Activated naive CD4-positive, alpha-beta T cell treated with anti-CD3 and anti-CD28 coated beads for 36 hours (primary cell): ENCODE measurements around the gene CLDN15. TPM values are rescaled to one million over a fixed set of nuclear protein-coding genes. Genes with fewer than 3 reads are reported as not detected.
"Not testable (repeated sequence)": the region's sequence is repeated elsewhere in the genome, so short reads cannot be mapped to it uniquely, and the experiment has no call there.

ENCODE experiments used
- CTCF ChIA-PET: fragments of 350-600 bp; sonication (Branson Sonifier 250); formaldehyde crosslinking; loops from one replicate; lab custom pipeline; 2021; ENCODE audit warnings: antibody characterized with exemption; lab: Charles Lee
- DNase-seq: peaks from one replicate; pipeline ENCODE4 v3.0.0-alpha.2; 2020
- H3K27ac Mint-ChIP-seq: one replicate; pipeline ENCODE4 v1.8.0; 2021; ENCODE audit warnings: mild to moderate bottlenecking, mixed read lengths
- H3K27me3 Mint-ChIP-seq: one replicate; pipeline ENCODE4 v1.8.0; 2021; ENCODE audit warnings: low read depth, mixed read lengths
- H3K36me3 Mint-ChIP-seq: one replicate; pipeline ENCODE4 v1.8.0; 2021; ENCODE audit warnings: low read depth, mixed read lengths
- H3K4me1 Mint-ChIP-seq: one replicate; pipeline ENCODE4 v1.8.0; 2021; ENCODE audit warnings: low read depth, mixed read lengths
- H3K4me3 Mint-ChIP-seq: one replicate; pipeline ENCODE4 v1.8.0; 2021; ENCODE audit warnings: mild to moderate bottlenecking, moderate library complexity, mixed read lengths
- H3K9me3 Mint-ChIP-seq: one replicate; pipeline ENCODE4 v1.8.0; 2021; ENCODE audit warnings: mixed read lengths
- intact Hi-C: fragments of 100-400 bp; cut with micrococcal nuclease; formaldehyde crosslinking; loops from one replicate; pipeline ENCODE4 v1.15.1; 2023
- total RNA-seq, 2 experiments: library from RNA; stranded (reverse); gene quantifications; one replicate each; pipeline ENCODE4 v1.2.3, GENCODE V29; 2021

CLDN15 gene
- total RNA-seq, 2 experiments from 2014 or later: 9.8 to 11.1 TPM

- Mint-ChIP-seq H3K4me3 (no peak overlapping the region), H3K27ac (no peak overlapping the region), H3K9me3 (no peaks in the 10 kb centered on the region), H3K27me3 (peaks cover 21% of the 10 kb centered on the region), H3K36me3 (peaks cover 5% of the 10 kb centered on the region), H3K4me1 (peaks cover 14% of the 10 kb centered on the region)
- no peak for DNase-seq
- intact Hi-C loops: loop anchor here (5.0 kb wide), 2 partner anchors 40 to 80 kb away; no protein-coding TSS in a partner anchor
- CTCF ChIA-PET: interaction anchor here (0.9 to 1.0 kb wide), 3 partner anchors 8 to 58 kb away, joined by 3 to 9 read pairs (median 5); no protein-coding TSS in a partner anchor
Measured at GRCh38 chr7:101201695-101202602, 35.7 kb downstream of the CLDN15 start.

GRCh38 chr7:101200862-101201599, 36.6 kb downstream of the CLDN15 start, which contains the start of gene MOGAT3:
Gene MOGAT3 (minus strand): TSS chr7:101201036. CDS start chr7:101200854, 182 bp downstream.
- CTCF ChIA-PET: interaction anchor here (1.4 kb wide), 1 partner anchor 17 kb away, joined by 3 read pairs; the partner anchor contains the start of gene ZNHIT1
- no peak within 1 kb of the TSS for H3K4me3 Mint-ChIP-seq
- intact Hi-C loops: loop anchor here (5.0 kb wide), 2 partner anchors 41 to 81 kb away; no protein-coding TSS in a partner anchor
- no peak within 1 kb of the TSS for H3K27ac Mint-ChIP-seq
- no peaks in the 10 kb centered on the region for H3K36me3 Mint-ChIP-seq
- H3K27me3 Mint-ChIP-seq: peaks cover 21% of the 10 kb centered on the region
- DNase-seq: no peak
- no peaks in the 10 kb centered on the region for H3K9me3 Mint-ChIP-seq
- H3K4me1 Mint-ChIP-seq: peaks cover 14% of the 10 kb centered on the region

GRCh38 chr7:101200504-101200861, 37.1 kb downstream of the CLDN15 start:
- Mint-ChIP-seq H3K36me3 (no peaks in the 10 kb centered on the region), H3K4me3 (no peak overlapping the region), H3K4me1 (peaks cover 14% of the 10 kb centered on the region), H3K27me3 (peaks cover 21% of the 10 kb centered on the region), H3K9me3 (no peaks in the 10 kb centered on the region), H3K27ac (no peak overlapping the region)
- CTCF ChIA-PET: interaction anchor here (1.4 kb wide), 2 partner anchors 18 to 57 kb away, joined by 3 to 8 read pairs; partner anchors contain the start of gene ZNHIT1
- DNase-seq: no peak
- intact Hi-C loops: loop anchor here (5.0 kb wide), 2 partner anchors 42 to 82 kb away; no protein-coding TSS in a partner anchor

GRCh38 chr7:101199522-101199921, 38.1 kb downstream of the CLDN15 start:
- intact Hi-C loops, H3K9me3 Mint-ChIP-seq, H3K27ac Mint-ChIP-seq, H3K36me3 Mint-ChIP-seq, H3K4me3 Mint-ChIP-seq, DNase-seq: not testable (repeated sequence)
- Mint-ChIP-seq H3K27me3 (peaks cover 21% of the 10 kb centered on the region), H3K4me1 (peaks cover 14% of the 10 kb centered on the region)
- CTCF ChIA-PET: interaction anchor here (0.6 to 1.4 kb wide), 3 partner anchors 19 to 56 kb away, joined by 3 to 8 read pairs (median 4); partner anchors contain the start of gene ZNHIT1

- CTCF ChIA-PET: no interaction called here
- no peak overlapping the region for H3K4me3 Mint-ChIP-seq
- no peak for DNase-seq
- intact Hi-C loops: no loop called here
- peaks cover 20% of the 10 kb centered on the region for H3K27me3 Mint-ChIP-seq
- H3K9me3 Mint-ChIP-seq: no peaks in the 10 kb centered on the region
- H3K36me3 Mint-ChIP-seq: no peaks in the 10 kb centered on the region
- no peak overlapping the region for H3K27ac Mint-ChIP-seq
- H3K4me1 Mint-ChIP-seq: peaks cover 11% of the 10 kb centered on the region
Measured at GRCh38 chr7:101198476-101198875, 39.1 kb downstream of the CLDN15 start.

- Mint-ChIP-seq H3K36me3 (no peaks in the 10 kb centered on the region), H3K4me1 (peaks cover 10% of the 10 kb centered on the region), H3K27ac (no peak overlapping the region), H3K9me3 (no peaks in the 10 kb centered on the region), H3K4me3 (no peak overlapping the region), H3K27me3 (peaks cover 19% of the 10 kb centered on the region)
- DNase-seq: no peak
- CTCF ChIA-PET: no interaction called here
- intact Hi-C loops: no loop called here
Measured at GRCh38 chr7:101197991-101198390, 39.6 kb downstream of the CLDN15 start.

GRCh38 chr7:101195884-101196283, 41.7 kb downstream of the CLDN15 start:
- Mint-ChIP-seq H3K36me3 (no peaks in the 10 kb centered on the region), H3K9me3 (no peaks in the 10 kb centered on the region), H3K27ac (no peak overlapping the region), H3K4me1 (peaks cover 3% of the 10 kb centered on the region), H3K27me3 (peaks cover 7% of the 10 kb centered on the region), H3K4me3 (no peak overlapping the region)
- intact Hi-C loops: no loop called here
- no peak for DNase-seq
- CTCF ChIA-PET: interaction anchor here (0.8 to 7.7 kb wide), 3 partner anchors 48 to 87 kb away, joined by 3 to 233 read pairs (median 3); no protein-coding TSS in a partner anchor

- Mint-ChIP-seq H3K9me3 (no peaks in the 10 kb centered on the region), H3K4me1 (no peaks in the 10 kb centered on the region), H3K36me3 (no peaks in the 10 kb centered on the region), H3K4me3 (no peak overlapping the region), H3K27me3 (peaks cover 6% of the 10 kb centered on the region), H3K27ac (no peak overlapping the region)
- no peak for DNase-seq
- CTCF ChIA-PET: no interaction called here
- intact Hi-C loops: no loop called here
Measured at GRCh38 chr7:101189109-101189508, 48.5 kb downstream of the CLDN15 start.

- Mint-ChIP-seq H3K27ac (no peak overlapping the region), H3K36me3 (no peaks in the 10 kb centered on the region), H3K27me3 (peaks cover 15% of the 10 kb centered on the region), H3K4me1 (peaks cover 2% of the 10 kb centered on the region), H3K4me3 (no peak overlapping the region), H3K9me3 (no peaks in the 10 kb centered on the region)
- intact Hi-C loops: no loop called here
- no peak for DNase-seq
- CTCF ChIA-PET: interaction anchor here (0.7 to 1.1 kb wide), 3 partner anchors 16 to 43 kb away, joined by 3 to 4 read pairs (median 4); no protein-coding TSS in a partner anchor
Measured at GRCh38 chr7:101186844-101187428, 50.7 kb downstream of the CLDN15 start.

- Mint-ChIP-seq H3K9me3 (no peaks in the 10 kb centered on the region), H3K4me3 (no peak overlapping the region), H3K4me1 (peaks cover 2% of the 10 kb centered on the region), H3K36me3 (no peaks in the 10 kb centered on the region), H3K27me3 (peaks cover 17% of the 10 kb centered on the region), H3K27ac (no peak overlapping the region)
- no peak for DNase-seq
- CTCF ChIA-PET: interaction anchor here (1.1 kb wide), 1 partner anchor 16 kb away, joined by 4 read pairs; no protein-coding TSS in a partner anchor
- intact Hi-C loops: no loop called here
Measured at GRCh38 chr7:101186194-101186593, 51.4 kb downstream of the CLDN15 start.

- H3K4me3 Mint-ChIP-seq: no peak overlapping the region
- no peaks in the 10 kb centered on the region for H3K9me3 Mint-ChIP-seq
- no peak for DNase-seq
- peaks cover 4% of the 10 kb centered on the region for H3K4me1 Mint-ChIP-seq
- no peaks in the 10 kb centered on the region for H3K36me3 Mint-ChIP-seq
- peaks cover 24% of the 10 kb centered on the region for H3K27me3 Mint-ChIP-seq
- intact Hi-C loops: no loop called here
- CTCF ChIA-PET: interaction anchor here (1.3 kb wide), 1 partner anchor 41 kb away, joined by 5 read pairs; no protein-coding TSS in a partner anchor
- H3K27ac Mint-ChIP-seq: no peak overlapping the region
Measured at GRCh38 chr7:101185258-101185839, 52.3 kb downstream of the CLDN15 start.
